Measurements from ENCODE around the gene PADI1. TPM values are rescaled to one million over a fixed set of nuclear protein-coding genes. Genes with fewer than 3 reads are reported as not detected.

The PADI1 gene
- total RNA-seq, 4 donors from 2014 or later = not detected

GRCh38 chr1:17292299-17293160, 87.6 kb downstream of the PADI1 start:
- intact Hi-C loops (cut with DNase I; ENCODE audit: low total_unique reads) = no loop called here
- peaks cover 4 to 16% (median 7%) of the 10 kb centered on the region in 3 donors for H3K27me3 ChIP-seq

GRCh38 chr1:17293681-17294425, 88.9 kb downstream of the PADI1 start:
- ATAC-seq (no peak), DNase-seq (no peak)
- Histone ChIP-seq H3K9me3 (no peaks in the 10 kb centered on the region), H3K4me1 (no peaks in the 10 kb centered on the region), H3K4me3 (no peak overlapping the region), H3K36me3 (no peaks in the 10 kb centered on the region), H3K27ac (no peak overlapping the region), H3K27me3 (peaks cover 4 to 12% (median 7%) of the 10 kb centered on the region in 3 donors)
- intact Hi-C loops (cut with DNase I; ENCODE audit: low total_unique reads) = no loop called here
- TF ChIP-seq CTCF (IDR thresholded peaks at IDR 0.05 in 4 of 5, conservative IDR thresholded peaks at IDR 0.05 in 1 of 5) = no peak
- no peak for TF ChIP-seq POLR2A (IDR thresholded peaks at IDR 0.05)
- in situ Hi-C loops (cut with MboI; ENCODE audit: low sequenced_read_pairs in 4 of 4) = no loop called here

More at GRCh38 chr1:17292299-17293160, 87.6 kb downstream of the PADI1 start:
- Histone ChIP-seq H3K9me3 (no peaks in the 10 kb centered on the region), H3K27ac (no peak overlapping the region), H3K4me1 (no peaks in the 10 kb centered on the region), H3K36me3 (no peaks in the 10 kb centered on the region), H3K4me3 (no peak overlapping the region)
- DNase-seq (no peak), ATAC-seq (no peak)
- in situ Hi-C loops (cut with MboI; ENCODE audit: low sequenced_read_pairs in 4 of 4) = no loop called here
- no peak for TF ChIP-seq CTCF (IDR thresholded peaks at IDR 0.05 in 4 of 5, conservative IDR thresholded peaks at IDR 0.05 in 1 of 5)
- TF ChIP-seq POLR2A (IDR thresholded peaks at IDR 0.05) = no peak

GRCh38 chr1:17295292-17295691, 90.4 kb downstream of the PADI1 start:
- intact Hi-C loops (cut with DNase I; ENCODE audit: low total_unique reads) (no loop called here), in situ Hi-C loops (cut with MboI; ENCODE audit: low sequenced_read_pairs in 4 of 4) (no loop called here)
- H3K27ac ChIP-seq = no peak overlapping the region
- ATAC-seq = no peak
- no peaks in the 10 kb centered on the region for H3K4me1 ChIP-seq
- no peaks in the 10 kb centered on the region for H3K9me3 ChIP-seq
- no peaks in the 10 kb centered on the region for H3K36me3 ChIP-seq
- peaks cover 4 to 9% (median 7%) of the 10 kb centered on the region in 3 donors for H3K27me3 ChIP-seq
- no peak for TF ChIP-seq POLR2A (IDR thresholded peaks at IDR 0.05)
- no peak for TF ChIP-seq CTCF (IDR thresholded peaks at IDR 0.05 in 4 of 5, conservative IDR thresholded peaks at IDR 0.05 in 1 of 5)
- no peak overlapping the region for H3K4me3 ChIP-seq
- no peak for DNase-seq

Small RNAs within 50 kb of the gene (microRNA-seq; reads per million reads assigned to microRNA genes)
- 0 reads per million in 2 donors for gene MIR3972 (ENCODE audit: borderline replicate concordance in 2 of 2)

Other genes with a start within 250 kb of the PADI1 start
- 1 to 10 TPM in 1 of 4 donors, under 1 TPM in 2, not detected in 1; 0.34 to 1.8 (median 0.36) TPM for gene MFAP2, start 224.5 kb upstream of the PADI1 start, total RNA-seq
- gene ATP13A2, start 193.2 kb upstream of the PADI1 start, total RNA-seq = 10 to 100 TPM; 17.9 to 37.0 (median 26.8) TPM
- gene SDHB, start 151.1 kb upstream of the PADI1 start, total RNA-seq = 100 to 1,000 TPM; 238 to 405 (median 328) TPM
- 100 to 1,000 TPM; 156 to 176 (median 171) TPM for gene PADI2, start 85.7 kb upstream of the PADI1 start, total RNA-seq
- not detected for gene PADI3, start 44.0 kb downstream of the PADI1 start, total RNA-seq
- gene PADI4, start 103.1 kb downstream of the PADI1 start, total RNA-seq = not detected
- not detected for gene PADI6, start 167.1 kb downstream of the PADI1 start, total RNA-seq
- 10 to 100 TPM in 1 of 4 donors, 1 to 10 TPM in 3; 5.7 to 11.5 (median 7.8) TPM for gene RCC2, start 234.5 kb downstream of the PADI1 start, total RNA-seq

All from gastrocnemius medialis (tissue), 4 donors.